HG03139 (cell line): Measurements from ENCODE around the gene KIF26B.
"Not testable (repeated sequence)": the region's sequence is repeated elsewhere in the genome, so short reads cannot be mapped to it uniquely, and the experiment has no call there.

Source experiments
- ATAC-seq: cut with Tn5 transposase; IDR thresholded peaks from one replicate; pipeline ENCODE4 v1.9.1; 2021; ENCODE audit not compliant: unreplicated experiment

KIF26B gene

DNA sequence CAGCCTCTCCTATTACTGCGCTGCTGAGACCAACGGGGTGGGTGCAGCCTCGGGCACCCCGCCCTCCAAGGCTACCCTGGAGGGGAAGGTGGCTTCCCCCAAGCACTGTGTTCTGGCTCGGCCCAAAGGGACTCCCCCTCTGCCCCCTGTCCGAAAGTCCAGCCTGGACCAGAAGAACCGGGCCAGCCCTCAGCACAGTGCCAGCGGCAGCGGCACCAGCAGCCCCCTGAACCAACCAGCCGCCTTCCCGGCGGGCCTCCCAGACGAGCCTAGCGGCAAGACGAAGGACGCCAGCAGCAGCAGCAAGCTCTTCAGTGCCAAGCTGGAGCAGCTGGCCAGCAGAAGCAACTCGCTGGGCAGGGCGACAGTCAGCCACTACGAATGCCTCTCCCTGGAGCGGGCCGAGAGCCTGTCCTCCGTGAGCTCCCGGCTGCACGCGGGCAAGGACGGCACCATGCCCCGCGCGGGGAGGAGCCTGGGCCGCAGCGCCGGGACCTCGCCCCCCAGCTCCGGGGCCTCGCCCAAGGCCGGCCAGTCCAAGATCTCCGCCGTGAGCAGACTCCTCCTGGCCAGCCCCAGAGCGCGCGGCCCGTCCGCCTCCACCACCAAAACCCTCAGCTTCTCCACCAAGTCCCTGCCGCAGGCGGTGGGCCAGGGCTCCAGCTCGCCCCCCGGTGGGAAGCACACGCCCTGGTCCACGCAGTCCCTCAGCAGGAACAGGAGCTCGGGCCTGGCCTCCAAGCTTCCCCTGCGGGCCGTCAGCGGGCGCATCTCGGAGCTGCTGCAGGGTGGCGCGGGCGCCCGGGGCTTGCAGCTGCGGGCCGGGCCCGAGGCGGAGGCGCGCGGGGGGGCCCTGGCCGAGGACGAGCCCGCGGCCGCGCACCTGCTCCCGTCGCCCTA is 533.1 kb downstream of the KIF26B start:
- ATAC-seq = no peak

DNA sequence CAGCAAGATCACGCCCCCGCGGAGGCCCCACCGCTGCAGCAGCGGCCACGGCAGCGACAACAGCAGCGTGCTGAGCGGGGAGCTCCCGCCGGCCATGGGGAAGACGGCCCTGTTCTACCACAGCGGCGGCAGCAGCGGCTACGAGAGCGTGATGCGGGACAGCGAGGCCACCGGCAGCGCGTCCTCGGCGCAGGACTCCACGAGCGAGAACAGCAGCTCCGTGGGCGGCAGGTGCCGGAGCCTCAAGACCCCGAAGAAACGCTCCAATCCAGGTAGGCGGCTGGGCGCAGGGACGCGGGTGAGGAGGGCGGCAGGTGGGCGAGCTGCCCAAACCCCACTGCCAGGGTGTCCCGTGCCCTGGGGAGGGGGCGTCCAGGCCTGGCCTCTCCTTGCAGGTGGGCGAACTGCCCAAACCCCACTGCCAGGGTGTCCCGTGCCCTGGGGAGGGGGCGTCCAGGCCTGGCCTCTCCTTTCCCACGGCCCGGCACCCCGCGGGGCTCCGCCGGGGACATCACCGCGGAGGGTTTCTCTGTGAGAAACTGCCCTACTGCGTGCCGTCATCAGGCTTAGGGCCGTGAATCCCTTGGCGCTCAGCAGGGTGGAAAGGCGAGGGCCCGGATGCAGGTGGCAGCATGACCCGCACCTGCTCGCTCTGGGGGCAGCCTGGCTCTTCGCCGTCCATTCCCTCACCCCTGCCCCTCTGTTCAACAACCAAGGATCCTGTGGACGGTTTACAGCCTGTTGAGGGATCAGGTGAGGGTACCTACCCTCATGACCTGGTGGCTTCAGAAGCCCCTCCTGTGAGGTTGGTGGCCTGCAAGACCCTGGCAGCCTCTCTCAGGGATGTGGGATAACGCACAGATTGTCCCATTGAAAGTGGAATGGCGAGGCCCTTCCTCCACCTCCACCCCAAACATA is 534.0 kb downstream of the KIF26B start:
- no peak for ATAC-seq

DNA sequence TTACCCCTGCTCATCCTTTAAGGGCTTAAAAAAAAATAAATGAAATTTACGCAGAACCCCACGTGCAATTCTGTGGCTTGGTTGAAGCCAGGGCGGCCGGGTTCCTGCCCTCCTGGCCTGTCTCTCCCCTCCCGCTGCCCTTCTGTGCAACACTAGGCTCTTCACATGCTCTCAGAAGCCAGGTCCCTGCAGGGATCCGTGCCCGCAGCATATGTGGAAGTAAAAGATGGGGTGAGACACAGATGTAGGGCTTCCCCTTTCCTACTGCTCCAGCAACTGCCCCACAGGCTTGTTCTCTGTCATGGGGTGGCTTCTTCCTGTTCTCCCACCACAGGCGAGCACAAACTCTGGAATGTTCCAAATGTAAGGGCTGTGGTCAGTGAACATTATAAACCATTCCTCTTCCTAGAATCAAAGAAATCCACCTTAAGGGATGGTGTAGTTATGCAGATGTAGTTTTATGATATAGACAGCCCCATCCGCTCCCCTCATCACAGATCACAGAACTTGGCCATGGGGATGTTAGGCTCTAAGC is 535.4 kb downstream of the KIF26B start:
- no peak for ATAC-seq

DNA sequence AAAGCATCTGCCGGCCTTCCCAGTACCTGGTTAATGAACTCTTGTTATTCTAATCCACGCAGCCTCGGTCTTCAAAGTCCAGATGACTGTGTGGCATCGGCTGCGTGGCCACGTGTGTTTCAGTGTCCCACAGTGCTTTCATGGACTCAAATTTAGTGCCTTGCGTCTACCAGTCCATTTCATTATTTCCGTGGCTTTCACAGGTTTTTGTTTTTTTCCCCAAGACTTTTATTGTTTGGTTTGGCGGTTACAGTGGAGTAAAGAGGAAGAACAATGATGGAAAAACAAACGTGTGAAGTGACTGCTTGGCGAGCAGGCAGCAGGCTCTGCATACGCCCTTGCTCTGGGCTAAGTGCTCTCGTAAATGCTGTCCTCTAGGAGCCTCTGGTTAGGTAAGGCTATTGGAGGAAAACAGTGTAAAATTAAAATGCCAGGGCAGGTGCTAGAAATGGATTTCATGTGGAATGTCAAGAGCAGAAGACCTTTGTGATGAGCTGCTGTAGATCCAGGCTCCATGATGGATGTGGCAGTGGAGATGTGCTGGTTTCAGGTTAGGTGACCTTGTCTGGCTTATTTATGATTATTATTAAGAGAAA is 536.3 kb downstream of the KIF26B start:
- ATAC-seq = no peak

DNA sequence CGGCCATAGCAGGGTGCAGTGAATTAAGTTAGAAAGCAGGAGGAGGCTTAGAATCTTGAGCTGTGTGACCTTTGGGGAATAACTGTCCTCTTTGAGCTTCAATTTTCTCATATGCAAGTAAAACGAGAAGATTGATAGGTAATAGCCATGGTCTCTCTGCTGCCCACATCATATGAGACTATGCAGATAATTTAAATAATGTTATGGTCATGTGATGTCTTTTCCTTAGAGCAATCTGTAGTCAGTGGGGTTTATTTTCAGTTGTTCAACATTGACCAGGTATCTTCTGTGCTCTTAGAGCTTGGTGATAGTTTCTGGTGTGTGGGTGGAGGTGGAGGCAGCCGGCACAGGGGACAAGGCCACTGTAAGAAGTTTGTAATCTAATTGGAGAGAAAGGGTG is 537.1 kb downstream of the KIF26B start:
- no peak for ATAC-seq

DNA sequence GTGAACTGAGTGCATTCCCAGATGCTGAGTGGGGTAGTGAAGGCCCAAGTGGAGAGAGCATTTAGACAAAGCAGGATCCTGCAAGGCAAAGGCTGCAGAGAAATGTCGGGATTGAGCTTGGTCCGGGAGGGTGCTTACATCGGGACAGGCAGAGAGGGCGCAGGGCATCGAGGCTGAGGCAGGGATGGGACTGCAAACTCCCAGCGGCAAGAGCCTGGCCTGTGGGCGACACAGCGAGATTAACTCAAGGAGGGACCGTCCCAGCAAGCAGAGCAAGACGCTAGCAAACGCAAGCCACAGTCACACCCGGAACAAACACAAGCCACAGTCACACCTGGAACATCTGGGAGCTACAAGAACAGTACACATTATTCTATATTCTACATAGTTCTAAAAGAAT is 537.5 kb downstream of the KIF26B start:
- ATAC-seq = no peak

DNA sequence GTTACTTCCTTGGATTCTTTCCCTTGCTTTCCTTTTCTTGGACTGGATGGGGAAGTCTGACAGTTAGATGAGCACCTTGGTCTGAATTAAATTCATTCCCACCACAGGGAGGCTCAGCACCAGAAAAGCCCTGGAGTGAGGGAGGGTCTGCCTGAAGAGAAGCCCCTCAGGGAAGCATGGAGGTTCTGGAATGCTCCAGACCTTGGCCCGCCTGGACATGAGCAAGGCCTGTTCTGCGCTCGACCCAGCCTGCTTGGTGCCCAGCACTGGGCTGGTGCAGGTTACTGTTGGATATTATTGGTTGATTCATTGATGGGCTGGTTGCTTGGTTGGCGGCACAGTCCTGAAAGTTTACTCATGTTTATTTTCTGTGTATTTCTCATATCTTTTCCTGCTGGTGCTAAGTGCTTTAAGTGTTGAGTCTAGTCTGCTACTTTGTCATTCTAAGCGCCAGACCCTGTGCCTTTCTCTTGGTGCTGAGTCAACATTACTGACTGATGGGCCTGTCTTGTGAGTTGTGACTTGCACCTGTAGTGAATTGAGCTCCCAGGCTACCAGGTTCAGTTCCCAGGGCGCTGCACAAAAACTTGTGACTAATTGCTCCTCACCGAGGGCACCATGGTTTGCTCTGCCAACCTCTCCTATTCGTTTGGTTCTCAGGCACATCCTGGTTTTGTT is 538.5 kb downstream of the KIF26B start:
- no peak for ATAC-seq

DNA sequence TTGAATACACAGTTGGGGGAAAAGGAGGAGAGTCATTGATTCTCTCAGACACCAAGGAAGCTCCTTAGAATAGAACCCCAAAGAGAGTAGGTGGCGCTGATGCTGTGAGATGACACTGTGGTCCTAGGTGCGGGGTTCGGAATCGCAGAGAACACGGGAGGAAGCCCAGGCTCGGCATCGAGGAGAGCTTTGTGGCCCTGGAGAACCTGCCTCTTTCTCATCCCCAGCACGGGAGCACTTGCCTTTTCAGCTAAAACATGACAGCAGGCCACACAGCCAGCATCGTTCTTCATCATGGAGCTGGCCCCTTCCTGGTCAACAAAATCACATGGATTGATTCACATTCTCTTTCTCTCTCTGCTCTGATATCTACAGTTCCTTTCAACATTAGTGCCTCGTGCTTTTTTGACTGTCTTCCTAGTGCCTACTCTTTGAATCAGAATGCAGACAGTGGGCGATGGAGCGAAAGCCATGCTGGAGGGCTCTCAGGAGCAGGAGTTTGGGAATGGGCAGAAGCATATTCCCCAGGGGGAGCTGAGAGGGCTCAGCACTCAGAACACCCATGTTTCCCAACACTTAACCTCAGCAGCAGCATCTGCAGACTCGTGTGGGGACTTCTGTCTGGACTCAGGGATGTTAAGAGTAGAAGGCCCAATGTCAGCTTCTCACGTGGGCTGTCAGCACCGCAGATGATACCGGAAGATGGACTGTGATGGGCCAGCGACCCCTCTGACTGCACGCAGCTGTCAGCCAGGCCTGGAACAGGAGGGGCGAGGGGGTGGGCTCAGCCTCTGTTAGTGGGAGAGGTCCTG is 539.4 kb downstream of the KIF26B start:
- no peak for ATAC-seq

DNA sequence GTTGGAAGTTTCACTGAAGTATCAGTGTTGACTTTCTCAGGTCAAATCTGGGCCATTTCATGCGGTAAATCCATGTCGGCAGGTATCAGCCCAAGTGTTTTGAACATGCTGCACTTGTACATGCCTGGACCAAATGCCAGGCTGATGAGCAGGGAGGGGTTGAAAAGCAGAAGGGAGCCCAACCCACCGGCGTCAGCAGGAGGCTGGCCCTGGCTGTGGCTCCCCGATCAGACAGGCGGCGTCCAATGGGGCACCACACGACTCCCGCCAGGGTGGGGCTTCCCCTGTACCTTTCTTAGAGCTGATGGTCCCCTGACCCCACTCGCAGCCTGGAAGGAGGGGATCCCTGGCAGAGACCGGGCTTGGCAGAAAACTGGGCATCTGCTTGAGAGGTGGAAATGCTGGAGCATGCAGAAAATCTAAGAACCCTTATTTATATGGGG is 540.0 kb downstream of the KIF26B start:
- ATAC-seq = no peak

DNA sequence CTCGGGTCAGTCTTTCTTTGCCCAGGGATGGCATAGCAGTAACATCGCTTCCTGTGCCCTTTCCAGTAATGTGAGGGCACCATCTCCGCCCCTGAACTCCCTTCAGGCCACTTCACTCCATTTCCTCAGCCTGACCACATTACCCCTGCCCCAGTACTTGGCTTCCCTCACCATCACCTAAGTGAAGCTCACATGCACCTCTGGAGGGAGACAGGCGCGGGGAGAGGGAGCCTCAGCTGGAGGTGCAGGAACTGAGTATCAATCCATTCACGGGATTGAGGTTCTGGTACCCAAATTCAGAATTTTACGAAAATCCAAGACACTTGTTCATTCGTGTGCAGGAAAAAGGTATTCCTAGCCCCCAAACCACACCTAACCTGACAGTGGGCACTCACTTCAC is 540.4 kb downstream of the KIF26B start:
- ATAC-seq = no peak

DNA sequence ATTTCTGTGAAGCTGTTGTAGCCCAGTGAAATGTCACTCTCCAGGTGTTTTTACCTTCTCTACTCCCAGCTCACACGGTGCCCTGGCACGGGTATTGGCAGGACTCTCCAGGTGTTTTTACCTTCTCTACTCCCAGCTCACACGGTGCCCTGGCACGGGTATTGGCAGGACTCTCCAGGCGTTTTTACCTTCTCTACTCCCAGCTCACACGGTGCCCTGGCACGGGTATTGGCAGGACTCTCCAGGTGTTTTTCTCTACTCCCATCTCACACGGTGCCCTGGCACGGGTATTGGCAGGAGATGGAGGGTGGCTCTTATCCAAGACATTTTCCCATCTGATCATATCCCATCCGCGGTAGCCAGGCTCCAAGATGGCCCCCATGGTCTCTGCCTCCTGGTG is 540.9 kb downstream of the KIF26B start:
- ATAC-seq = not testable (repeated sequence)

DNA sequence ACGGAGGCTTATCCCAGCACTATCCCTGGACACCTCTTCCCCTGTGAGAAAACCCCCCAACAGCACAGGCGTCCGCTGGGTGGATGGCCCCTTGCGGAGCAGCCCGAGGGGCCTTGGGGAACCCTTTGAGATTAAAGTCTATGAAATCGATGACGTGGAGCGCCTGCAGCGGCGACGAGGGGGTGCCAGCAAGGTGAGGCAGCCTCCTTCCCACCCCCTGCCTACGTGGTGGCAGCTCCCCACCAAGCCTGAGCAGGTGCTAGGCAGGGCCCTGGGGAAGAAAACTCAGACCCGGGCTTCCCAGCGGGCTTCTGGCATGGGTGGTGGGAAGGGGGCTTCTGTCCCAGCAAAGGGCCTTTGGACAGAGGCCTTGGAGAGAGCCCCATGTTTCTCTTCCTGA is 543.3 kb downstream of the KIF26B start:
- no peak for ATAC-seq

DNA sequence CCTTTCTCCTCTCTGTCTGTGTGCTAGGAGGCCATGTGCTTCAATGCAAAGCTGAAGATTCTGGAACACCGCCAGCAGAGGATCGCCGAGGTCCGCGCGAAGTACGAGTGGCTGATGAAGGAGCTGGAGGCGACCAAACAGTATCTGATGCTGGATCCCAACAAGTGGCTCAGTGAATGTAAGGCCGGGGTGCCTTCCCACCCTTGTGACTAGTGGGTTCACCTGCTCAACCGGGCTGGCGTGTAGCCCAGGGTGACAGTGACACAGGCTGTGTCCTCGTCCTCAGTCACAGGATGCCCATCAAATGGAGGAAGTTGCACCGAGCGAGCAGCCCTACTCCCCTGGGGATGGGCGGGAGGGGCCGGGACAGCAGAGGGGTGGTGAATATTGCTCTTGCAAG is 544.1 kb downstream of the KIF26B start:
- no peak for ATAC-seq

DNA sequence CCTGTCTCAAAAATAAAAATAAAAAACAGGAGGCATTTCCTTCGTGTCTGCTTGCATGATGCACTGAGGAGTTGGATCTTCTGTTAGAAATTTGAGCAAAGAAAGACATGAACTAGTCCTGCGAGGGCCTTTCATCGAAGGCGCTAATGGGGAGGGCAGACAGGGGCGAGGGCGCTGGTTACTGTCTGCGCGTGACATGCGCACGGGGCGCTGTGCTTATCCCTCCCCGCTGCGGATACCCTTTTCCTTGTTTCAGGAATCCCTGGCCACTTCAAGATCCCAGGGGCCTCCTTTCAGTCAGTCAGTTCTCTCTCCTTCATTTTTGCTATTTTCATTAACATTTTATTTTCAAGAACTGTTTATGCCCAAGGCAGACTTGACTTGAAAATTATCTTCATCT is 545.8 kb downstream of the KIF26B start:
- no peak for ATAC-seq

DNA sequence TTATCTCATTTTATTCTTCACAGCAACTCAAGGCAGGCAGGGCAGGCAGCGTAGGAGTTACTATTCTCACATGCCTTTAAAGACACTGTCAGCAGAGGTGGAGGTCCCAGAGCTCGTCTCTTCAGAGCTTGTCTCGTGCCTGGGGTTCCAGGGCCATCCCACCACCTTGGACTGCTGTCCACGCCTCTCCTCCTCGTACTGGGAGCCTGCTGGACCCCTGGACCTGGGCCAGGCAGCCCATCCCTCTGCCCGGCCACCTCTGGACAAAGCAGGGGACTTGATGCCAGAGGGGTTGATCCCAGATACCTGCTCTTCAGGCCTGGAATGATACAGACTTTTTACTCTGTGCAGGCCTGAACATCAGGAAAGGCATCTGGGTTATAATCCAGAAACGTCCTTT is 546.8 kb downstream of the KIF26B start:
- ATAC-seq = no peak

DNA sequence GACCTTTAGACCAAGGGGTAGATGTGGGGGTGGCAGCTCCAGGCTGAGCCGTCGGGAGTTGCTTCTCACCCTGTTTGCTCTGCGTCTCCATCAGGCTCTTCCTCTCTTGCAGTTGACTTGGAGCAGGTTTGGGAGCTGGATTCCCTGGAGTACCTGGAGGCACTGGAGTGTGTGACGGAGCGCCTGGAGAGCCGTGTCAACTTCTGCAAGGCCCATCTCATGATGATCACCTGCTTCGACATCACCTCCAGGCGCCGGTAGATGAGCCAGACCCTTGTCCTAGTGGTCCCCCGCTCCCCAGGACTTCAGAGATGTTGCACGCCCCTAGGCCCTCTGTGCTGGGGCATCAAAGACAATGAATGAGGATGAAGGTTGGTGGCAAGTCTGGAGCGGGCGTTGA is 547.6 kb downstream of the KIF26B start:
- no peak for ATAC-seq

DNA sequence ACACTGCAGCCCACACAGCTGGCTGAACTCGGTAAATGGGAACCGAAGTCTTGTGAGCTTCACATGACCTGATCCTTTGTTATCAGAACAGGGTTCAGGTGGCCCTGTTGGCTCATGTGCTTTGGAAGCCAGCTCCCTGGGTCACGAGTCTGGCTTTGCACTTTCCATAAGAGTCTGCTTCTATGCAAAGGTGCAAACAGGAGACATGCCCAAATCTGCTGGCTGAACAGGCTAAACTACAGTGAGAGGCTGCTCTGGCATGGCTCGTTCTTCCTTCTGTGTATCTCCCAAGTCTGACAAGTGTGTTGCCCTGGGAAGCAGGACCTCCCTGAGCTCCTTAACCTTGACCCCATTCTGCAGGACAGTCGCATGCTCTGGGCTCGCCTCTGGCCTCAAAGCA is 549.6 kb downstream of the KIF26B start:
- ATAC-seq = no peak

DNA sequence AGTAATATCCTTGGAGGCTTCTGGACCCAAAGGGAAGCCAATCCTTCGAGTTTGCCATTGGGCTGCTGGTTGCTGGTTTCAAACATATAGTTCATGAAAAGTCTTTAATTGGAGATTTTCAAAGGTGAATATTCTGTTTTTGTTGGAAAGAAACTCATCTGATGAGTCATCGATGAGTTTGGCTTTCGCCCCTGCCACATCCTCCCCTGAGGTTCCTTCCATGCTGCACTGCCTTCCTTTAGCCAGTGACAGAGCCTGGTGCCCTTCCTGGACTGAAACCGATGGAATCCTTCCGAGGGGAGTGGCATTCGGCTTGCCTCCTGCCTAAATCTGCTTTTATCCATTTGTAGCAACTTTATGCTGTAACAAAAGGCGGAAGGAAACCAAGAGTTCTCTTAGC is 550.0 kb downstream of the KIF26B start:
- ATAC-seq = no peak

DNA sequence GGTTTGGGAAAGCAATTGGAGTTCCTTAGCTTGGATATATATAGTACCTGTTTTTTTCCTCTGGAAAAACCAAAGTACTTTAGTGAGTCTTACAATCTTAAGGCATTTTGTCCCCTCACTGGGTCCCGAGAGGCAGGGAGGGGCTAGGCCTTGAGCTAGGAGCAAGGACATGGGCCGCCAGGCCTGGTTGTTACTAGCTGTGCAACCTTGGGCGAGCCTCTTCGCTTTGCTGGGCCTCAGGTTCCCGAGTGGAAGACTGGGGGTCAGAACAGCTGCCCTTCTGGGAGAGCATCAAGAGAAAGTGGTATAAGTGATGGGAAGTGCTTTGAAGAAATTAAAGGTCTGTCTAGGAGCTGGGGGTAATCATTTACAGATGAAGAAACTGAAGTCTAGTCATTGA is 553.2 kb downstream of the KIF26B start:
- no peak for ATAC-seq
